Measurements from ENCODE around the gene CCR5.

GRCh38 chr3:46365737-46366524 is 4.8 kb upstream of the CCR5 start:
- no peak for TF ChIP-seq CTCF (IDR thresholded peaks at IDR 0.05; ENCODE audit: borderline replicate concordance, extremely low read depth, low read length, poor library complexity, severe bottlenecking)
- TF ChIP-seq EZH2 (IDR thresholded peaks at IDR 0.05; ENCODE audit: borderline replicate concordance, low read depth, low read length, severe bottlenecking): no peak
